Uterus (tissue), 2 donors: ENCODE measurements around the gene HOMER2.

ENCODE experiments used
- CTCF ChIP-seq, 4 experiments: fragments of 200-600 bp in 2 of 4; fragments of 450-650 bp in 2 of 4; sonication (generic) in 2 of 4; IDR thresholded peaks; one replicate each; pipeline ENCODE4 v1.5.1; 2016 to 2019; ENCODE audit warnings: antibody characterized with exemption in 4 of 4, mild to moderate bottlenecking in 2 of 4, moderate library complexity in 1 of 4
- POLR2A ChIP-seq, 2 donors: fragments of 450-650 bp; IDR thresholded peaks; one replicate each; pipeline ENCODE4 v1.6.1; 2016; ENCODE audit warnings: antibody characterized with exemption in 2 of 2, mild to moderate bottlenecking in 1 of 2, moderate library complexity in 1 of 2

- TF ChIP-seq CTCF (IDR thresholded peaks at IDR 0.05), result no peak
- TF ChIP-seq POLR2A (IDR thresholded peaks at IDR 0.05), result no peak
These were observed 41.8 kb downstream of the HOMER2 start for GRCh38 chr15:82910721-82911120.
